A549 treated with GW870086 at 1 μM for 4 hours (cell line): ENCODE results near the gene TEDDM1. TPM values are rescaled to one million over a fixed set of nuclear protein-coding genes. Genes with fewer than 3 reads are reported as not detected.

Source experiments
- total RNA-seq: library from RNA; stranded (reverse); fragments of 200-300 nt; extraction: Qiagen RNA extraction; gene quantifications from 5 replicates; pipeline ENCODE4 v1.2.3, GENCODE V29; 2022; ENCODE audit warnings: low read depth

TEDDM1 gene
- not detected in 5 replicates for total RNA-seq

GRCh38 chr1:182400567-182400966, at the start of gene TEDDM1:
TSS of gene TEDDM1 (minus strand) at chr1:182400667. CDS start at chr1:182400485, 182 bp downstream.

GRCh38 chr1:182450087-182450486, 49.6 kb upstream of the TEDDM1 start, which contains the start of gene RGSL1:
TSS of gene RGSL1 (plus strand) at chr1:182450146. CDS start at chr1:182450166, 20 bp downstream.

GRCh38 chr1:182391362-182392049, 9.0 kb downstream of the TEDDM1 start, which contains the start of gene GLUL:
TSS of gene GLUL (minus strand) at chr1:182391790. CDS start at chr1:182388737, 3,053 bp downstream.

Other genes with a start within 250 kb of the TEDDM1 start
- 13.5 to 21.2 TPM (median 18.3 TPM) in 5 replicates for gene GLUL, start 8.9 kb downstream of the TEDDM1 start, total RNA-seq
- gene RGSL1, start 49.5 kb upstream of the TEDDM1 start, total RNA-seq: not detected in 5 replicates
- 1.1 to 2.3 TPM (median 2.1 TPM) in 5 replicates for gene RNASEL, start 188.6 kb upstream of the TEDDM1 start, total RNA-seq
- gene RGS16, start 203.7 kb upstream of the TEDDM1 start, total RNA-seq: 0.23 to 0.30 TPM (median 0.29 TPM) in 5 replicates